Posterior vena cava (tissue), 2 donors: ENCODE data around the gene DCD. TPM values are rescaled to one million over a fixed set of nuclear protein-coding genes. Genes with fewer than 3 reads are reported as not detected.
"Not testable (repeated sequence)": the region's sequence is repeated elsewhere in the genome, so short reads cannot be mapped to it uniquely, and the experiment has no call there.

Experiments used
- DNase-seq: peaks from one replicate; pipeline ENCODE4 v3.0.0-alpha.2; 2020; ENCODE audit warnings: low spot score
- intact Hi-C, 2 donors: fragments of 100-400 bp; cut with DNase I; formaldehyde crosslinking; loops; one replicate each; pipeline versions ENCODE4 v1.14.1 to v1.14.2; 2022 to 2023
- total RNA-seq, 2 donors: library from RNA; stranded (reverse); fragmentation: NEBNext Ultra II Directional; extraction: Animal tissue kit (Norgen Biotek cat#: 25700); gene quantifications; one replicate each; pipeline ENCODE4 v1.2.1, GENCODE V29; 2021
- donor health status: DM: yes; HTN: yes; CAD: no.
- donor health status: DM: yes; HTN: yes; CAD: no.

DCD gene
- total RNA-seq, 2 donors from 2014 or later: not detected

DNA sequence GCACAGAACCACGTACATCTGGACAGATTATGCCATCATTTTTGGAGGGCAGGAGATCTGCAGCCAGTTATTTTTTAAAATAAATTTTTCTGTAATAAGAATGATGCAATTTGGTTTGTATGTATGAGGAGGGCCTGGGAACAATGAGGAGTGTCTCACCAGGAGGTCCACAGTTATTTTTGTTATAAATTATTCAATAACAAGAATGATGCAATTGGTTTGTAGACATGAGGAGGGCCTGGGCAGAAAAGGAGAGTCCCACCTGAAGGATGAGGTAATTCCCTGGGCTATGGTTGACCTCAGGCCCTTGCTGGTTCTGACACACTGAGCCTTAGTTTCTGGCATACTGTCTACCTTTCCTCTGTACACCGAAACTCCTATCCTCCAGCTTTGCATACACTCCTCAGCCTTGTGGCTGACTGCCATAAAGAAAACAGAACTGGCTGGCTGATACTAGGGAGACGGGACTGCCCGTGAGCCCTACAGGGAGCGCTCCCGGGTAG, 9.0 kb upstream of the DCD start:
- intact Hi-C loops: no loop called here
- no peak for DNase-seq

DNA sequence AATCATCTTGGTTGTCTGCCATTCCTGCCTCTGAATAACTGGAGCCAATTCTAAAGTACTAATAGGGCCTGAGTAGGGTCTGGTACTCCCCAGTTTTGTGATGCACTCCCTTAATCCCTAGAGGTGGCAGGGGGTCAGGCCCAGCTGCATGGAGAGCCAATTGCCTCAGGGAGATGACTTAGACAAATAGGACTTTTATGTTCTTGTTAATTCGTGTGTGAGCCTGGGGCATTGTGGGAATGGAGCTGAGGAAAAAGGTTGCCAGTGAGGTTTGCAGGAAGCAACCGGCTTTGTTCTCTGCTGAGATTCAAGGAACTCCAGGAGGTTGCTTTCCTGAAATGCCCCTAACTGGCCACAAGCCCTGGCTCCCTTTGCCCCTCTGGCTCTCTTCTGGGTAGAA, 6.8 kb upstream of the DCD start:
- intact Hi-C loops: no loop called here
- no peak for DNase-seq

DNA sequence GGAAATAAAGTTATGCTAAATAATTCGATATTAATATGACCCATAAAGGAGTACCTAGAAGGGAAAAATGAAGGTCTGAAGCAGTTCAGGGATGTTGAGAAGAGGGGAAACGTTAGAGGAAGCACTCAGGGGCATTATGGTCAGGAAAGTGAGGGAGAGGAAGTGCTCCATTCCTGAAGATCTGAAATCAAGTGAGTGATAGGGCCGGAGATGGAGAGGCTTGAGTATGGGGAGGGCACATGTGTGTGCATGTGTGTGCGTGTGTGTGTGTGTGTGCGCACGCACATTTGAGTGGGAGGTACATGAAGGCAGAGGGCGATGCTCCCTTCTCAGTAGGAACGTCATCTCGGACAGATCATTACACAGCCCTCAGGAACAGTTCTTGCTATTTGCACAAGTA, 4.9 kb upstream of the DCD start:
- DNase-seq: no peak
- intact Hi-C loops: no loop called here

DNA sequence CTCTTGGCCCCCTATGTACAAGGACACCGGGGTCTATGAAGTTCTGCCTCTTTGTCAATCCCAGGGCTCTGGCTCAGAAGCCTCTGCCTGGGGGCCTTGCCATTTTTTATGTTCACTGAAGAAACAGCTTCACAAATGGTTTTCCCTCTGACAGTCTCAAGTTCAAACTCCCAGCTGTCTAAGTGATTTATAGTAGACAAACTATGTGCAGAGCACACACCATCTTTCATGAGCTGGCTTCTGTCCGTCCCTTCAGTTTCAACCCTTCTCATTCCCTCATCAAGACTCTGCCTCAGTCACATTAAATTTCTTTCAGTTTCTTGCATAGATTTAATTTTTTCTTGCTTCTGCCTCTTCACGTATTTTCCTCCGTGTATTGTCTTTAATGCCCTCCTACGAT, 2.7 kb upstream of the DCD start:
- intact Hi-C loops: no loop called here
- no peak for DNase-seq

DNA sequence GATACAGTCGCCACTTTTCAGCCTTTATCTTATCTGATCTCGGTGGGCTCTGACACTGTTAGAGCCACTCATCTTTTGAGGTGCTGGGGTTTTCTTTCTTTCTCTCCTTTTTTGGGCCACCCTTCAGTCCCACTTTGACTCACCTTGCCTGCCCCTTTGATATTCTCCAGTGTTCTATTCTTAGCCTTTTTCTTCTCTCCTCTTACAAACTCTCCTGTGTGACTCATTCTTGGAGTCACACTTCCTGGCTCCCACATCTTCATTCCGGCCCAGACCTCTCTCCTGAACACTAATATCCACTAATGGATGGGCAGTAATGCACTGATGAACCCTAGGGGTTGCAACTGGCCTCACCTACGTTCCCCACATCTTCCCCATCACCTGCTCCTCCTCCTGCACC, 2.2 kb upstream of the DCD start:
- intact Hi-C loops: no loop called here
- no peak for DNase-seq

DNA sequence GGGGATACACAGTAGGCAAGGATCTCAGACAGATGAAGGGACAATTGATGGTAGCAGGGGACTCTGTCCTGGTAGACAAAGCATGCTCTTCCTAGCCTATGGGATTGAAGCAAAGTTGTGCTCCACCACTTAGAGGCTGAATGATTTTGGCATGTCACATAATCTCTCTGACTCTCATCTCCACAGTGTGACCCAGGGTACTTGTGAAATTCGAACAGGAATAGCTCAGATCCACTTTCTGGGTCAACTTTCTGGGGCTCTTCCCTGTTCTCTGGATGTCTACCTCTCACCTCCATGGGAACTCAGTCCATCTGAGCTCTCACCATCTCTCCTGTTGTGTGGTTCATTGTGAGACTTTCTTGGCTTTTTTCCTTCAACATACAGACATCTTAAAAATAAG, 1.7 kb upstream of the DCD start:
- intact Hi-C loops: no loop called here
- DNase-seq: no peak

DNA sequence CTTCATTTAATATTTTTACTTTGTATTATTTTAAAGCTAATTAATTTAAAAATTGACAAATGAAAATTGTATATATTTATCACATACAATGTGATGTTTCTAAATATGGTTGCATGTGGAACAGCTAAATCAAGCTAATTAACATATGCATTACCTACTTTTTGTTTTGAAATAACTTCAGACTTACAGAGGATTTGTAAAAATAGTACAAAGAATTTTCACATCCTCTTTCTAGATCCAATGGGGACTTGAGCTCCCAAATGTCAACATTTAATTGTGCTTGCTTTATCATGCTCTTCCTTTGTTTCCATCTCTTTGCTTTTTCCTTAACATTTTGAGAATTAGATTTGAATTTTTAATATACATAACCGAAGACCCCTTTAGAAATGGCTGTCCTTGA, 6.6 kb downstream of the DCD start:
- intact Hi-C loops: no loop called here
- no peak for DNase-seq

DNA sequence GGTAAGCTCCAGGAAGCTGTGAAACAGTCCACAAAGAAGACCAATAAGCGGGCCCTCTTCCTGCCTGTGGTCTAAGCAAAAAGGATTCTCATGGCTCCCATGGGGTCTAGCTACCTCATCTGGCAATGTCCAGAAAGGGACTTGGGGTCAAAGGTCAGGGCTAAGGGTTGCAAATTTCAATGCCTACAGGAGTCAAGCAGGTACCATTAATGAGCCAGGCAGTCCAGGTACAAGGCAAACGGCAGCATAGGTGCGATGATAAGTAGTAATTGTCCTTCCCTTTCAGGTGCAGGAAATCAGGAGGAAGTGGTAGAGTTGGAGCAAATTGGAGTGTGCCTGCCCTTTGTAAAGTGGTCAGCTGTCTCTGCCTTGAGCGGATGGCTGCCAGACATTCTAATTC, 7.1 kb downstream of the DCD start:
- DNase-seq: no peak
- intact Hi-C loops: no loop called here

DNA sequence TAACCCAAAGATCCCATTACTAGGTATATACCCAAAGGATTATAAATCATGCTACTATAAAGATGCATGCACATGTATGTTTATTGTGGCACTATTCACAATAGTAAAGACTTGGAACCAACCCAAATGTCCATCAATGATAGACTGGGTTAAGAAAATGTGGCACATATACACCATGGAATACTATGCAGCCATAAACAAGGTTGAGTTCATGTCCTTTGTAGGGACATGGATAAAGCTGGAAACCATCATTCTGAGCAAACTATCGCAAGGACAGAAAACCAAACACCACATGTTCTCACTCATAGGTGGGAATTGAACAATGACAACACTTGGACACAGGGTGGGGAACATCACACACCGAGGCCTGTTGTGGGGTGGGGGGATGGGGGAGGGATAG, 9.1 kb downstream of the DCD start:
- DNase-seq, intact Hi-C loops: not testable (repeated sequence)

DNA sequence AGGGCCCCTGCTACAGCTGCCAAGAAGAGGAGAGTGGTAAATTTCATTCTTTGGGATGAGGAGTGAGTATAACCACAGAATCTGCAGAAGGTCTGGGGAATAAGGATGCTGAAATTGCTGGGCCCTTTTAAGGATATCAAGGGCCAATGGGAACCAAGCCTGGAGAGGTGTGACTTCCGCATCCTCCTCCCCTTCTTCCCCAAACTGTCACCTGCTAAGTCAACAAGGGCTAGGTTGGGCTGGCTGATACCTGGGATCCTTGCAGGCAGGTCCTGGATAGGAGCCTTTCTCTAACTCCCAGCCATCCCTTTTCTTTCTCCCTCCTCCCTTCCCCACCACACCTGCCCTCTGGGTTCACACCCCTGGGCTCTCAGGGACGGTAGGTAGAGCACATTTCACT, 13.4 kb downstream of the DCD start, which contains the start of gene LACRT:
TSS of gene LACRT (minus strand) at position 101 of the 400 bp plus-strand sequence. CDS start at position 47, 54 bp downstream.
- DNase-seq: no peak
- intact Hi-C loops: no loop called here

DNA sequence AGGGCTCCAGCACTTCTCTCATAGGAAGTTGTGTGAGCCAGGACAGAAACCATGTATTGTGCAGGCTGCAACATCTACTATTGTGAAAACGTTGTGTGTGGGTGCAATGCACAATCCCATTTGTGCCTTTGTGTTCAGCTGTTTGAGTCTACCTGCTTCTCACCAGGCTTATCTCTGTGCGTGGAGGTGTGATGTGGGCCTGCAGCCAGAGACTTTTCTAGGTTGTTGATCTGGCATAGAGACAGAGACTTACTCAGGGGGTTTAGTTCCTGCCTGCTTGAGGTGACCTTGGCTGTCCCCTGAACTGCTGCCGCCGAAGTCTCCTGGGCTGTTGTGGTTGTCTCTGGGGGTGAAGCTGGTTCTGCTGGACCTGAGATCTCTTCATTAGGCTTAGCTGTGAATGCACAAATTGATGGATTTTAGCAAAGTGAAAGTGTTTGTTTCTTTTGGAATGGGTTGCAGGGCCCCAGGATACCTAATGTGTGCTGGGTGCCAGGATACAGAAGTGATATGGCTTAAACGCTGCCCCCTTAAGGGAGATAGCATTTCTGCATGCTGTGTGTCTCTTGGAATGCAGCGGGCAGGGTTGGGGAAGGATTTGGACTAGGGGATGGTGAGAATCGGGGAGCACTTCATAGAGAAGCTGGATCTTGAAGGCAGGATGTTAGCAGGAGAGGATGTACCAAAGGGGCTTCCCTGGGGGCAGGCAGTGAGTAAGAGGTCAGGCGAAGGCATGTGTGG, 16.0 kb downstream of the DCD start:
- DNase-seq: no peak
- intact Hi-C loops: no loop called here

DNA sequence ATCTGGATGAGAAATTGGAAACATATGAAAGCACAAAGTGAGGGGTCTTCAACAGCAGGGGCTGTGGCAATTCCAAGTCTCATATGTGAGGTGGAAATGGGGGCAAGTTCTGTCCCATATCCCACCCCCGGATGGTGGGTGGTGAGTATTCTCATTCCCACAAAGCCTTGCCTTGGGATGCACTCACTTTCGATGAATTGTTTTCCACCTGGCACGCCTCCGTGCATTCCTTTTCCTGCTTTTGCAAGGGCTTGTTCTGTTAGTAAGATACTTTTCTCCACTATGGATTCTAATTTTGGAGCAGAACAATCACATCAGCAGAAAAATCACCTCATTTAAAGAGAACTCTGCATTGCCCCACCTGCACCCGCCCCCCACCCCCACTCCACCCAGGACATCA, 16.6 kb downstream of the DCD start:
- intact Hi-C loops: no loop called here
- no peak for DNase-seq

DNA sequence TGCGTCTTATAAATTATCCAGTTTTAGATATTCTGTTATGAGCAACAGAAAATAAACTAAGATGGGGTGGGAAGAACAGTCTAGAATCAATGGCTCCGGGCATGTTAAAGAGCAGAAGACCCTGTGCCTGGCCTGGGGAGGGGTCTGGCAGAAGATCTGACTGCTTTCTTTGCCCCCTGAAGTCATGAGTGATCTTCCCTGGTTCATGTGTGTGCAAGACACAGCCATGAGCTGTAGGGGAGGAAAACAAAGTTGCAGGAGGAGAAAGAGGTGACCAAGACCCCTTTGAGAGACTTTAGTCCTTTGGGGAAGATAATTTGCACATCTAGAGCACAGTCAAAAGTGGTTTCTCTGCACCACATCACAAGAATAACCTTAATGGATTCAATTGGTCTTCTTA, 18.2 kb downstream of the DCD start:
- DNase-seq: no peak
- intact Hi-C loops: no loop called here

DNA sequence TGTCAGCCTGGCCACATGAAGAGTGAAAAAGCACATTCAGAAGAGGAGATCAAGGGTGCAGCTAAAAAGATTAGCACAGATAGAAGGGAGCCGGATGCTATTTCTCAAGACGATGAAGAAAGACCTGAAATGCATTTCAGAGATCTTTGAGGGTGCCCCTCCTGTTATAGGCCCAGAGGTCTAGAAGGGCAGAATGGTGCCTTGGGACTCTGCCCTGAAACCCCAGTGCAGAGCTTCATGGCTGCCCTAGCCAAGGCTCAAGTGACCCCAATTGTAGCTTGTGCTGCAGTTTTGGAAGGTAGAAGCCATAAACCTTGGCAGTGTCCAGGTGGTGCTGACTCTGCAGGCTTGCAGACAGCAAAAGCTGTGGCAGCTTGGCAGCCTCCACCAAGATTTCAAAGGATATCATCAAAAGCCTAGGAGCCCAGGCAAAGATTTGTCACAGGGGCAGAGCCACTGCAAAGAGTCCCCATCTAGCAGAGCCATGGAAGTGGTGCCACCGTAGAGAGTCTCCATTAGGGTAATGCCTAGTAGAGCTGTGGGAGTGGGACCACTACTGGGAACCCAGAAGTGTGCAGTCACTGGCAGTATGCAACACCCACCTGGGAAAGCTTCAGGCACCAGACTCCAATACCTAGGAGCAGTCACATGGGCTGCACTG, 19.8 kb downstream of the DCD start:
- intact Hi-C loops: no loop called here
- DNase-seq: no peak

DNA sequence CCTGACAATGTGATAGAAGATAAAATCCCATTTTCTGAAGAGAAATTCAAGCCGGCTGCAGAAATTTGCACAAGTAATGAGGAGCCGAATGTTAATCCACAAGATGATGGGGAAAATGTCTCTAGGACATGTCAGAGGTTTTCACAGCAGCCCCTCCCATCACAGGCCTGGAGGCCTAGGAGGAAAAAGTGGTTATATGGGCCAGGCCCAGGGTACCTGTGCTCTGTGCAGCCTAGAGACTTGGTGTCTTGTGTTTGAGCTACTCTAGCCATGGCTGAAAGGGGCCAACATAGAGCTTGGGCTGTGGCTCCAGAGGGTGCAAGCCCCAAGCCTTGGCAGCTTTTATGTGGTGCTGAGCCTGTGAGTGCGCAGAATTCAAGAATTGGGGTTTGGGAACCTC, 20.9 kb downstream of the DCD start:
- DNase-seq: no peak
- intact Hi-C loops: no loop called here

DNA sequence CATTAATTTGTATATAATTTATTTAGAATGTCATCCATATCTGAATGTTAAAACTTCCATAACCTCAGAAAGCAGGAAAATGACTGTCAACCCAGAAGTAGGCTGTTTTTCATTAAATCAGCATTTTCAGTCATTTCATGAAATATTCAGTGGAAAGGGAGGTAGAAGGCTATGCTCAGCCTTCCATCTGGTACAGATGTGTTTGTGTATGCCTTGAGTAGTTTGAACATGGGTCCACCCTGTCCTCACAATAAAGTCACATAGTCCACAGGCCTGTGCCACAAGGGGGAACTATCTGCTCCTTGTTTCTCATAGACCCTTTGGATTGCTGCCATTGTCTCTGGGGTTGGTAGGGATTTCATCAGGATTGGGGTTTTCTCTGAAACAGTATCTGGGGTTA, 22.6 kb downstream of the DCD start:
- intact Hi-C loops: no loop called here
- DNase-seq: no peak

DNA sequence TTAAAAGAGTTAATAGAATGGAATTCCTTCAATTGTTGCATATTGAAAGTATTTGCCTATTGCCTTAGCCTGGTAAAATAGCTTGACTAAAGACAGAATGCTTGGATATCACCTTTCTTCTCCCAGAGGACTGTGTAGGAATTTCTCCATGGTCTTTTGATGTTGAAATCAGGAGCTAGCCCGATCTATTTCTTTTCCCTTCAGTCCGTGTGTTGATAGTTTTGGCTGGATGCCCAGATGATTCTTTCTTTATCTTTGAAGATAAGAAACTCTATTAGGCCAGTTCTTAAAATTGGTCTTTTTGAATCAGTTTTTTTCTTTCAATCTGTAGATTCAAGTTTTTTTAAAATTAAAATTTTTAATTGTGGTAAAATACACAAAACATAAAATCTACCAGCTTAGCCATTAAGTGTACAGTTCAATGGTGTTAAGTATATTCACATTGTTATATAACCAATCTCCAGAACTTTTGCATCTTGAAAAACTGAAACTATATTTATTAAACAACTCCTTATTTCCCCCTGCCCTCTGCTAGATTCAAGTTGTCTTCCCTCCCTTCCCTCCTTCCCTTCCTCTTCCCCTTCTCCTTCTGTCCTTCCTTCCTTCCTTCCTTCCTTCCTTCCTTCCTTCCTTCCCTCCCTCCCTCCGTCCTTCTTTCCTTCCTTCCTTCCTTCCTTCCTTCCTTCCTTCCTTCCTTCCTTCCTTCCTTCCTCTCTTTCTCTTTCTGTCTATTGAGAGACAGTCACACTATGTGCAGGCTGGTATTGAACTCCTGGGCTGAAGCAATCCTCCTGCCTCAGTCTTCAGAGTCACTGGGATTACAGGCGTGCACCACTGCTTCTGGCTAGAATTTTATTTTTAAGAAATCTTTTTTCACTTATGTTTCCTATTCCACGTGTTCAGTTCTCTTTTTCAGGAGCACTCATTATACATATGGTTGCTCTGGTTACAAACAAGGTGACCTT, 23.6 kb downstream of the DCD start:
- DNase-seq: no peak
- intact Hi-C loops: no loop called here

DNA sequence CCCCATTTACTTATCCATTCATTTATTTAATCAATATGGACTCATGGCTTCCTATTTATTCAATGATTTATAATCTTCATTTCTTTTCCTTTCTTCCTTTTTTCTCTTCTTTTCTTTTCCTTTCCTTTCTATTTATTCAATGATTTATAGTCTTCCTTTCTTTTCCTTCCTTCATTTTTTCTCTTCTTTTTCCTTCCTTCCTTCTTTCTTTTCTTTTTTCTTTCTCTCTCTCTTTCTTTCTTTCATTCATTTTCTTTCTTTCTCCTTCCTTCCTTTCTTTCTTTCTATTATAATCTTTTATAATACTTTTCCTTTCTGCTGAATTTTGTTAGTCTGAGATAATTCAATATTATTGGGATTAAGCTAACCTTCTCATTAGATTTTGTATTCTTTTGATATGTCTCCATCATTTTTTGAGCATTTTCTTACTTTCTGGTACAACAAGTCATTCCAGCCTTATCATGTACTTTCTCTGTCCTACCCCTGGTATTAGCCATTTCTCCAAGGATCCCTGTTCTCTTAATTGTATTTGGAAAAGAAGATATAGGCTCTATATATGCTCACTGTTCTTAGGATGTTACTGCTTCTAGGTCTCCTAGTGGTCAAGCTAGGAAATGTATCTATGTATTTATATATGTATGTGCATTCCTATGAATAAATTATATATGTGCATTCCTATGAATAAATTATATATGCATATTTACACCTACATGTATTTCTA, 25.5 kb downstream of the DCD start:
- no peak for DNase-seq
- intact Hi-C loops: no loop called here

DNA sequence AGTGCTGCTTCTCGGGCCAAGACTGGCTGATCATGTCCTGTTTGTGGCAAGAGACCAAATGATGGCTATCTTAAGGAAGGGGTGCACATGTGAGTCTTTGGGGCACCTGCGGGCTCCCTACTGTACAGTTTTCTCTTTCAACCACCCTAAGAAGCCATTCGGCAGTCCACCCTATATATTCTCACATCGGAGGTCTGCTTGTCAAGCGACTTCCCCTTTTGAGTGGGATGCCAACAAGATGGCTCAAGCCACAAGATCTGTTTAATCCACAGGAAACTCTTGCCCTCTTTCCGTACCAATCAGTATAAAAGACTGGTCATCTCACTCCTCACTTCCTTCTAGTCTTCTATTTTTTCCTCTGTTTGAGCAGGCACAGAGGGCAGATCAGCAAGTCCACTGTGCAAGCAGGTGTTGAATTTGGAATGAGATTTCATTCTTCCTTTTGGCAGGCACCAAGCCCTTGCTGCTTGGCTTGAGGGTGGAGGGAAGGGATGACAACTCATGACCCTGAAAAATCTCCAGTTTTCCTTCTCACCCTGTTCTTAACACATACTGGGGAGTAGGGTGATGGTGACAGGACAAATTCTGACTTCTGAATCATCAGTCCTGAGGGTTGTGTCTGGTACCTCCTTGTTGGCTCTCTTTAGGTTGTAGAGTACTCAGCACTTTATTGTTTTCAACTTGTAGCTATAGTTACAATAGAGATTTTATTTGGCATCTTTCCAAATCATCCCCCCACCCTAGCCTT, 31.1 kb downstream of the DCD start:
- no peak for DNase-seq
- intact Hi-C loops: no loop called here
